PC-3 (cell line): ENCODE data around the gene HOXD10. TPM values are rescaled to one million over a fixed set of nuclear protein-coding genes. Genes with fewer than 3 reads are reported as not detected.
A peak's percentile ranks its signal among the peaks of the same experiment; 100 is the strongest.

Experiments
- ATAC-seq: fragments of 200-7000 bp; cut with Tn5 transposase; 2 replicates; pipeline ENCODE4 v1.9.1; 2020; ENCODE audit warnings: mild to moderate bottlenecking, moderate library complexity
- BruUV-seq: library from RNA; stranded (reverse); fragments of 400-500 nt; replicated peaks from 2 replicates; lab custom pipeline; 2021; lab: Mats Ljungman, UMichigan
- CTCF ChIA-PET: fragments of 300-600 bp; sonication (Branson Sonifier 250); formaldehyde crosslinking; loops from one replicate; lab custom pipeline; 2022; ENCODE audit warnings: antibody characterized with exemption; lab: Charles Lee
- POLR2A ChIA-PET: fragments of 300-600 bp; sonication (Branson Sonifier 250); formaldehyde crosslinking; loops from one replicate; lab custom pipeline; 2022; ENCODE audit warnings: antibody characterized with exemption; ENCODE audit not compliant: unreplicated experiment; lab: Charles Lee
- DNase-seq: peaks from one replicate; pipeline ENCODE4 v3.0.0-alpha.2; 2015
- H2AFZ ChIP-seq: fragments of 300-600 bp; sonication (generic); 2 replicates; pipeline ENCODE4 v1.6.0; 2016; ENCODE audit warnings: antibody characterized with exemption, low read length
- H3F3A ChIP-seq: fragments of 300-600 bp; sonication (generic); one replicate; pipeline ENCODE4 v1.6.0; 2017; ENCODE audit warnings: antibody characterized with exemption, low read length, control low read depth, mild to moderate bottlenecking; ENCODE audit not compliant: unreplicated experiment
- H3K27ac ChIP-seq: fragments of 300-600 bp; sonication (generic); 2 replicates; pipeline ENCODE4 v1.5.1; 2016; ENCODE audit warnings: mild to moderate bottlenecking, low read length
- H3K27me3 ChIP-seq: fragments of 300-600 bp; sonication (generic); 2 replicates; pipeline ENCODE4 v1.6.1; 2016; ENCODE audit warnings: low read length, mixed read lengths
- H3K36me3 ChIP-seq: fragments of 300-600 bp; sonication (generic); 2 replicates; pipeline ENCODE4 v1.6.1; 2016; ENCODE audit warnings: low read depth, mixed run types, low read length, mixed read lengths
- H3K4me1 ChIP-seq: fragments of 300-600 bp; sonication (generic); 2 replicates; pipeline ENCODE4 v1.5.1; 2016; ENCODE audit warnings: low read length; ENCODE audit not compliant: insufficient read depth
- H3K4me2 ChIP-seq: fragments of 300-600 bp; sonication (generic); 2 replicates; pipeline ENCODE4 v1.6.0; 2016; ENCODE audit warnings: low read length
- H3K4me3 ChIP-seq: fragments of 300-600 bp; sonication (generic); 2 replicates; pipeline ENCODE4 v1.5.1; 2016; ENCODE audit warnings: mild to moderate bottlenecking, low read length, mixed read lengths
- H3K79me2 ChIP-seq: fragments of 300-600 bp; sonication (generic); 2 replicates; pipeline ENCODE4 v1.6.1; 2017; ENCODE audit warnings: low read length, mixed read lengths
- H3K9ac ChIP-seq: fragments of 300-600 bp; sonication (generic); 2 replicates; pipeline ENCODE4 v1.6.0; 2016; ENCODE audit warnings: mild to moderate bottlenecking, low read length
- H3K9me2 ChIP-seq: fragments of 300-600 bp; sonication (generic); replicated peaks from 2 replicates; pipeline ENCODE4 v1.6.1; 2016; ENCODE audit warnings: mixed run types, low read length, mixed read lengths
- H3K9me3 ChIP-seq: fragments of 300-600 bp; sonication (generic); 2 replicates; pipeline ENCODE4 v1.6.1; 2016; ENCODE audit warnings: low read length, mixed read lengths
- H4K20me1 ChIP-seq: fragments of 300-600 bp; sonication (generic); 2 replicates; pipeline ENCODE4 v1.6.1; 2016; ENCODE audit warnings: low read length, mixed read lengths
- CTCF ChIP-seq: fragments of 300-600 bp; sonication (generic); conservative IDR thresholded peaks from 2 replicates; pipeline ENCODE4 v1.5.1; 2017; ENCODE audit warnings: antibody characterized with exemption, low read depth, mild to moderate bottlenecking, low read length
- EZH2 ChIP-seq: fragments of 300-600 bp; sonication (generic); IDR thresholded peaks from one replicate; pipeline ENCODE4 v1.6.1; 2017; ENCODE audit warnings: antibody characterized with exemption, mild to moderate bottlenecking, low read length; ENCODE audit not compliant: unreplicated experiment
- EZH2phosphoT487 ChIP-seq: fragments of 300-600 bp; sonication (generic); IDR thresholded peaks from 2 replicates; pipeline ENCODE4 v1.6.1; 2018; ENCODE audit warnings: mild to moderate bottlenecking, antibody characterized with exemption, low read length, borderline replicate concordance
- intact Hi-C: fragments of 100-400 bp; cut with micrococcal nuclease; formaldehyde crosslinking; loops from 2 replicates; pipeline ENCODE4 v1.9.0; 2023
- total RNA-seq: library from RNA; depleted of rRNA; stranded (reverse); fragments of >200 nt; gene quantifications from 2 replicates; pipeline ENCODE4 v1.2.3, GENCODE V29; 2014

Gene HOXD10
- total RNA-seq, 1 experiment from 2014 or later: not detected

GRCh38 chr2:176129813-176130146, 13.2 kb downstream of the HOXD10 start:
- Histone ChIP-seq H3K4me3 (peak overlapping the region; percentile 52), H3F3A (peaks cover 4% of the 10 kb centered on the region), H3K9me2 (no peaks in the 10 kb centered on the region), H3K9me3 (no peaks in the 10 kb centered on the region), H3K4me2 (peak overlapping the region; percentile 99), H3K27ac (no peak overlapping the region), H3K27me3 (no peaks in the 10 kb centered on the region), H3K79me2 (no peaks in the 10 kb centered on the region), H3K36me3 (no peaks in the 10 kb centered on the region; the same call in 1 of the 2 replicates), H3K4me1 (peaks cover 10% of the 10 kb centered on the region), H4K20me1 (no peaks in the 10 kb centered on the region), H3K9ac (no peak overlapping the region), H2AFZ (peak overlapping the region; percentile 44; the same call in 1 of the 2 replicates)
- ChIA-PET POLR2A (interaction anchor here (0.6 kb wide), 1 partner anchor 533 kb away, joined by 4 read pairs; no protein-coding TSS in a partner anchor), CTCF (interaction anchor here (0.5 kb wide), 1 partner anchor 148 kb away, joined by 5 read pairs; no protein-coding TSS in a partner anchor)
- no TSS peak for BruUV-seq
- DNase-seq (no peak), ATAC-seq (no peak; the same call in 1 of the 2 replicates)
- no peak for TF ChIP-seq EZH2
- no peak for TF ChIP-seq EZH2phosphoT487
- no peak for TF ChIP-seq CTCF
- intact Hi-C loops: no loop called here

DNA sequence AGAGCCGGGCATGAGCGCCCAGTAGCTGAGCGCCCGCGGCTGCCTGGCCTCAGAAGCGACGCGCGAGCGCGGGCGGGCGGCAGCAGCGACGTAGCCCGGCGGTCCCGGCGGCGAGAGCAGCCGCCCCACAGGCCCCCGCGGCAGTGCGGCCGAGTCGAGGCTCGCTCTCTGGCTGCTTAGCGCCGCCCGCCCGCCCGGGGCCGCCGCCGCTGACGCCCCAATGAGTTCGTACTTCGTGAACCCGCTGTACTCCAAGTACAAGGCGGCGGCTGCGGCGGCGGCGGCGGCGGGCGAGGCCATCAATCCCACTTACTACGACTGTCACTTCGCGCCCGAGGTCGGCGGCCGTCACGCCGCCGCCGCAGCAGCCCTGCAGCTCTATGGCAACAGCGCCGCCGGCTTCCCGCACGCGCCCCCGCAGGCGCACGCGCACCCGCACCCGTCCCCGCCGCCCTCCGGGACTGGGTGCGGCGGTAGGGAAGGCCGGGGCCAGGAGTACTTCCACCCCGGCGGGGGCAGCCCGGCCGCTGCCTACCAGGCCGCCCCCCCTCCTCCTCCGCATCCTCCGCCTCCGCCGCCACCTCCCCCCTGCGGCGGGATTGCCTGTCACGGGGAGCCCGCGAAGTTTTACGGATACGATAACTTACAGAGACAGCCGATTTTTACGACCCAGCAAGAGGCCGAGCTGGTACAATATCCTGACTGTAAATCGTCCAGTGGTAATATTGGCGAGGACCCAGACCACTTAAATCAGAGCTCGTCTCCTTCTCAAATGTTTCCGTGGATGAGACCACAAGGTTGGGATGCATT, 13.8 kb downstream of the HOXD10 start:
- peak overlapping the region; percentile 81 for H3K4me3 ChIP-seq
- POLR2A ChIA-PET: interaction anchor here (0.6 kb wide), 1 partner anchor 533 kb away, joined by 4 read pairs; no protein-coding TSS in a partner anchor
- no TSS peak for BruUV-seq
- CTCF ChIA-PET: interaction anchor here (1.3 to 2.1 kb wide), 4 partner anchors 424 to 524 kb away, joined by 5 to 18 read pairs (median 15); no protein-coding TSS in a partner anchor
- no peaks in the 10 kb centered on the region for H3K79me2 ChIP-seq
- no peaks in the 10 kb centered on the region for H3K9me2 ChIP-seq
- peak overlapping the region; percentile 96 for H2AFZ ChIP-seq
- H3K36me3 ChIP-seq: no peaks in the 10 kb centered on the region; the same call in 1 of the 2 replicates
- peak overlapping the region; percentile 99 for H3K4me2 ChIP-seq
- TF ChIP-seq EZH2phosphoT487 (no peak), CTCF (0 out of 2 replicates have a peak, but pooled peaks have one; percentile 11)
- intact Hi-C loops: no loop called here
- no peaks in the 10 kb centered on the region for H4K20me1 ChIP-seq
- H3F3A ChIP-seq: peaks cover 4% of the 10 kb centered on the region
- peak; percentile 57 for ATAC-seq
- peak overlapping the region; percentile 28; the same call in 1 of the 2 replicates for H3K9ac ChIP-seq
- no peaks in the 10 kb centered on the region for H3K27me3 ChIP-seq
- H3K4me1 ChIP-seq: peaks cover 14% of the 10 kb centered on the region
- DNase-seq: peak; percentile 43
- no peaks in the 10 kb centered on the region for H3K9me3 ChIP-seq
- no peak overlapping the region for H3K27ac ChIP-seq
